IMR-90 (cell line): ENCODE measurements around the gene EML1. TPM values are rescaled to one million over a fixed set of nuclear protein-coding genes. Genes with fewer than 3 reads are reported as not detected.

Source experiments
- ATAC-seq: fragments of 200-7000 bp; cut with Tn5 transposase; 2 replicates; pipeline ENCODE4 v1.9.1; 2020; ENCODE audit warnings: low read depth, mild to moderate bottlenecking, moderate library complexity
- BruUV-seq: library from RNA; stranded (reverse); fragments of 400-500 nt; replicated peaks from 2 replicates; lab custom pipeline; 2021; lab: Mats Ljungman, UMichigan
- CTCF ChIA-PET: fragments of 300-600 bp; formaldehyde crosslinking; extraction: SDS; loops from one replicate; lab custom pipeline; 2021; ENCODE audit warnings: antibody characterized with exemption; lab: Yijun Ruan, JAX
- POLR2A ChIA-PET: fragments of 300-600 bp; sonication (Branson Sonifier 250); formaldehyde crosslinking; loops from one replicate; lab custom pipeline; 2022; ENCODE audit warnings: antibody characterized with exemption; ENCODE audit not compliant: unreplicated experiment; lab: Charles Lee
- DNase-seq: peaks from one replicate; pipeline ENCODE4 v3.0.0; 2013
- H2AFZ ChIP-seq: replicated peaks from 2 replicates; pipeline ENCODE3; 2013; ENCODE audit warnings: low read length, mild to moderate bottlenecking; ENCODE audit not compliant: poor library complexity
- H2AK5ac ChIP-seq: 2 replicates; pipeline ENCODE4 v1.6.1; 2013; ENCODE audit warnings: low read depth, low read length, inconsistent platforms
- H2AK9ac ChIP-seq: replicated peaks from 2 replicates; pipeline ENCODE3; 2013; ENCODE audit warnings: mild to moderate bottlenecking, low read depth, low read length, moderate library complexity; ENCODE audit not compliant: poor library complexity
- H2BK120ac ChIP-seq: 2 replicates; pipeline ENCODE4 v1.6.1; 2013; ENCODE audit warnings: low read depth, low read length, inconsistent platforms
- H2BK15ac ChIP-seq: 3 replicates; pipeline ENCODE4 v1.6.1; 2013; ENCODE audit warnings: low read depth, low read length, inconsistent platforms
- H2BK20ac ChIP-seq: 2 replicates; pipeline ENCODE4 v1.6.1; 2013; ENCODE audit warnings: low read depth, mild to moderate bottlenecking, inconsistent platforms, low read length, moderate library complexity
- H2BK5ac ChIP-seq: 2 replicates; pipeline ENCODE4 v1.6.1; 2013; ENCODE audit warnings: mild to moderate bottlenecking, low read depth, low read length, inconsistent platforms; ENCODE audit not compliant: poor library complexity, severe bottlenecking
- H3K14ac ChIP-seq: replicated peaks from 2 replicates; pipeline ENCODE4 v1.6.1; 2013; ENCODE audit warnings: low read depth, low read length, inconsistent platforms
- H3K18ac ChIP-seq: 2 replicates; pipeline ENCODE4 v1.6.1; 2013; ENCODE audit warnings: low read depth, low read length, control low read depth
- H3K23ac ChIP-seq: 2 replicates; pipeline ENCODE4 v1.6.1; 2013; ENCODE audit warnings: low read depth, low read length, inconsistent platforms
- H3K27ac ChIP-seq: 2 replicates; pipeline ENCODE4 v1.5.1; 2013; ENCODE audit warnings: mild to moderate bottlenecking, control low read depth, low read length; ENCODE audit not compliant: insufficient read depth
- H3K27me3 ChIP-seq: 2 replicates; pipeline ENCODE4 v1.6.1; 2013; ENCODE audit warnings: low read length; ENCODE audit not compliant: control insufficient read depth, insufficient read depth
- H3K36me3 ChIP-seq: 2 replicates; pipeline ENCODE4 v1.6.1; 2013; ENCODE audit warnings: low read length, mixed read lengths; ENCODE audit not compliant: control insufficient read depth, insufficient read depth
- H3K4ac ChIP-seq: 2 replicates; pipeline ENCODE4 v1.6.1; 2013; ENCODE audit warnings: low read depth, low read length, inconsistent platforms
- H3K4me1 ChIP-seq: 2 replicates; pipeline ENCODE4 v1.6.1; 2013; ENCODE audit warnings: low read length, mixed read lengths; ENCODE audit not compliant: control insufficient read depth, insufficient read depth
- H3K4me2 ChIP-seq: 2 replicates; pipeline ENCODE4 v1.6.1; 2013; ENCODE audit warnings: low read depth, mild to moderate bottlenecking, control low read depth, low read length, moderate library complexity
- H3K4me3 ChIP-seq: 2 replicates; pipeline ENCODE4 v1.5.1; 2013; ENCODE audit warnings: low read depth, mild to moderate bottlenecking, control low read depth, low read length, moderate library complexity; ENCODE audit not compliant: insufficient read depth
- H3K56ac ChIP-seq: 2 replicates; pipeline ENCODE4 v1.6.1; 2013; ENCODE audit warnings: low read length, inconsistent platforms; ENCODE audit not compliant: insufficient read depth; ENCODE audit errors: extremely low read depth
- H3K79me1 ChIP-seq, 2 experiments: 2 replicates each; pipeline ENCODE4 v1.6.1; 2013; ENCODE audit warnings: low read length in 2 of 2, inconsistent platforms in 1 of 2, low read depth in 1 of 2
- H3K9ac ChIP-seq: 2 replicates; pipeline ENCODE4 v1.6.1; 2013; ENCODE audit warnings: low read depth, low read length, control low read depth
- H3K9me1 ChIP-seq: 2 replicates; pipeline ENCODE4 v1.6.1; 2013; ENCODE audit warnings: low read length, inconsistent platforms; ENCODE audit not compliant: insufficient read depth
- H3K9me3 ChIP-seq: 2 replicates; pipeline ENCODE4 v1.6.1; 2013; ENCODE audit warnings: low read length; ENCODE audit not compliant: control insufficient read depth, insufficient read depth
- H4K20me1 ChIP-seq: 2 replicates; pipeline ENCODE4 v1.6.1; 2013; ENCODE audit warnings: low read length, inconsistent platforms; ENCODE audit not compliant: insufficient read depth
- H4K5ac ChIP-seq: 2 replicates; pipeline ENCODE4 v1.6.1; 2013; ENCODE audit warnings: mild to moderate bottlenecking, low read depth, low read length, control low read depth
- H4K8ac ChIP-seq, 2 experiments: 2 replicates each; pipeline ENCODE4 v1.6.1; 2013; ENCODE audit warnings: low read depth in 2 of 2, low read length in 2 of 2, control low read depth in 1 of 2, inconsistent platforms in 1 of 2
- H4K91ac ChIP-seq: 2 replicates; pipeline ENCODE4 v1.6.1; 2013; ENCODE audit warnings: low read depth, low read length, inconsistent platforms; ENCODE audit not compliant: insufficient read depth
- BHLHE40 ChIP-seq: fragments of 150-350 bp; IDR thresholded peaks from 2 replicates; pipeline ENCODE4 v1.6.1; 2016; ENCODE audit warnings: mild to moderate bottlenecking, low read depth, low read length
- CTCF ChIP-seq: conservative IDR thresholded peaks from 2 replicates; pipeline ENCODE4 v1.5.1; 2012; ENCODE audit warnings: mild to moderate bottlenecking, low read depth, low read length, improper control_type of control experiment
- MAZ ChIP-seq: IDR thresholded peaks from 2 replicates; pipeline ENCODE4 v1.6.1; 2012; ENCODE audit warnings: low read depth, mild to moderate bottlenecking, low read length, improper control_type of control experiment, moderate library complexity, borderline replicate concordance
- MXI1 ChIP-seq: IDR thresholded peaks from 2 replicates; pipeline ENCODE4 v1.6.1; 2012; ENCODE audit warnings: low read depth, mild to moderate bottlenecking, low read length, moderate library complexity, borderline replicate concordance
- NFE2L2 ChIP-seq: fragments of 150-350 bp; IDR thresholded peaks from 2 replicates; pipeline ENCODE4 v1.6.1; 2016; ENCODE audit warnings: low read depth, mild to moderate bottlenecking, low read length
- POLR2A ChIP-seq: IDR thresholded peaks from 2 replicates; pipeline ENCODE4 v1.6.1; 2012; ENCODE audit warnings: mild to moderate bottlenecking, low read depth, low read length
- RFX5 ChIP-seq: IDR thresholded peaks from 2 replicates; pipeline ENCODE4 v1.8.0; 2012; ENCODE audit warnings: low read depth, mild to moderate bottlenecking, low read length, moderate library complexity
- WGBS, 2 experiments: methylation state at CpG; one replicate each; pipeline versions ENCODE4 v1.1.5 to v1.1.7; 2013; ENCODE audit warnings: missing lambda C conversion rate in 2 of 2; ENCODE audit not compliant: insufficient read length in 1 of 2; ENCODE audit errors: extremely low coverage in 2 of 2; 5-methylcytosine and 5-hydroxymethylcytosine counted together
- dilution Hi-C: fragments of 300-500 bp; cut with HindIII; formaldehyde crosslinking; loops from one replicate; pipeline ENCODE4 v1.14.3; 2018; ENCODE audit warnings: low sequenced_read_pairs; ENCODE audit not compliant: unreplicated experiment
- in situ Hi-C: fragments of 300-500 bp; cut with MboI; formaldehyde crosslinking; loops from 3 replicates; pipeline ENCODE4 v1.14.3; 2019; ENCODE audit warnings: low sequenced_read_pairs, inconsistent platforms, mixed read lengths
- intact Hi-C: fragments of 100-400 bp; cut with micrococcal nuclease; formaldehyde crosslinking; loops from 2 replicates; pipeline ENCODE4 v1.10.0; 2022
- polyA plus RNA-seq, 3 experiments: library from polyadenylated mRNA; depleted of rRNA; stranded (reverse); fragments of >200 nt; gene quantifications; 2 replicates each; pipeline ENCODE4 v1.2.3, GENCODE V29; 2012; ENCODE audit warnings: low replicate concordance in 1 of 3
- total RNA-seq: library from RNA; depleted of rRNA; stranded (reverse); fragments of >200 nt; gene quantifications from 2 replicates; pipeline ENCODE4 v1.2.3, GENCODE V29; 2012
- TF ChIP-seq, protein P1 (sequence below): fragments of 150-350 bp; IDR thresholded peaks from 2 replicates; pipeline ENCODE4 v1.6.1; 2017; ENCODE audit warnings: mild to moderate bottlenecking, antibody characterized with exemption, low read length, low read depth
- TF ChIP-seq, protein P2 (sequence below): fragments of 150-350 bp; IDR thresholded peaks from 2 replicates; pipeline ENCODE4 v1.6.1; 2016; ENCODE audit warnings: low read depth, mild to moderate bottlenecking, low read length, moderate library complexity, borderline replicate concordance

Gene EML1
- total and polyA plus RNA-seq, 2 of the 4 experiments (the other 2 are of a cell fraction) = 14.0 to 42.3 TPM

DNA sequence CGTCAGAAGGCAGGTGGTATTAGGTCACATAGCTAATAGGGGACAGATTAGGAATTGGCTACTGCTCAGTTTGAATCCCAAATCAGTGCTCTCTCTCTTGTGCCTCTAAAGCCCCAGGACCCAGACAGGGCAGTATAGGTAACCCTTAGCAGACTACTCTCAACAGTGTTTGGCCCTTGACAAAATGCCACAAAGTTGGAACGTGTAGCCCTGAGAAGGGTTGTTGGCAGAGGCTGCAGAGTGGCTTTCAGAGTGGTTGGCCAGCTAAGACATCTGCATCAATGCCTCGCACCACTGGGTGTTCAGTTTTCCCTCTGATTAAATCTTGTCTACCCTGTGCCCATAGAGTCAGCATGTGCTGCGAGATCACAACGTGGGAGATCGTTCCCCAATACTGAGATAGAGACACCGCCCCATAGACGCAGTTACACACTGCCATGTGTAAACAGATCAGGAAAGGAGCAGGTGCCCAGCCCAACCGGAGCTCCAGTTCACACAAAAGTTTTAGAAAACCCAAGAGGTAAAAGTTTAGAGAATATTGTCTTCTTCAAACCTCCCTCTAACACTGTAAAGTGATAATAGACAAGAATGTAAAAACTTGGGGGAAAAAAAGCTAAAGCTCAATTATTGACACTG is 48.3 kb downstream of the EML1 start:
- H3K4me1 ChIP-seq = peaks cover 7% of the 10 kb centered on the region
- peaks cover 14 to 44% of the 10 kb centered on the region in 2 experiments for H3K79me1 ChIP-seq
- H2BK120ac ChIP-seq = no peak overlapping the region
- H3K4ac ChIP-seq = no peak overlapping the region
- WGBS, 2 experiments = no CpG with 5 or more reads among the region's 9 CpGs
- H2AK5ac ChIP-seq = no peak overlapping the region
- no TSS peak for BruUV-seq
- H3K18ac ChIP-seq = no peak overlapping the region
- DNase-seq = no peak
- no peak overlapping the region for H2BK5ac ChIP-seq
- H3K9me3 ChIP-seq = no peaks in the 10 kb centered on the region
- no peak overlapping the region for H4K5ac ChIP-seq
- H4K91ac ChIP-seq = no peak overlapping the region
- H3K27ac ChIP-seq = no peak overlapping the region
- no peak for TF ChIP-seq RFX5
- no peak for TF ChIP-seq NFE2L2
- TF ChIP-seq MAZ = no peak
- TF ChIP-seq, protein P1, sequence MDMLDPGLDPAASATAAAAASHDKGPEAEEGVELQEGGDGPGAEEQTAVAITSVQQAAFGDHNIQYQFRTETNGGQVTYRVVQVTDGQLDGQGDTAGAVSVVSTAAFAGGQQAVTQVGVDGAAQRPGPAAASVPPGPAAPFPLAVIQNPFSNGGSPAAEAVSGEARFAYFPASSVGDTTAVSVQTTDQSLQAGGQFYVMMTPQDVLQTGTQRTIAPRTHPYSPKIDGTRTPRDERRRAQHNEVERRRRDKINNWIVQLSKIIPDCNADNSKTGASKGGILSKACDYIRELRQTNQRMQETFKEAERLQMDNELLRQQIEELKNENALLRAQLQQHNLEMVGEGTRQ = no peak
- no peak for TF ChIP-seq CTCF
- TF ChIP-seq POLR2A = no peak
- TF ChIP-seq BHLHE40 = no peak
- TF ChIP-seq, protein P2, sequence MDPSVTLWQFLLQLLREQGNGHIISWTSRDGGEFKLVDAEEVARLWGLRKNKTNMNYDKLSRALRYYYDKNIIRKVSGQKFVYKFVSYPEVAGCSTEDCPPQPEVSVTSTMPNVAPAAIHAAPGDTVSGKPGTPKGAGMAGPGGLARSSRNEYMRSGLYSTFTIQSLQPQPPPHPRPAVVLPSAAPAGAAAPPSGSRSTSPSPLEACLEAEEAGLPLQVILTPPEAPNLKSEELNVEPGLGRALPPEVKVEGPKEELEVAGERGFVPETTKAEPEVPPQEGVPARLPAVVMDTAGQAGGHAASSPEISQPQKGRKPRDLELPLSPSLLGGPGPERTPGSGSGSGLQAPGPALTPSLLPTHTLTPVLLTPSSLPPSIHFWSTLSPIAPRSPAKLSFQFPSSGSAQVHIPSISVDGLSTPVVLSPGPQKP = no peak
- TF ChIP-seq MXI1 = no peak
- H3K14ac ChIP-seq = no peak overlapping the region
- no peaks in the 10 kb centered on the region for H3K27me3 ChIP-seq
- intact Hi-C loops = no loop called here
- POLR2A ChIA-PET = no interaction called here
- no peak overlapping the region for H2AFZ ChIP-seq
- no peak overlapping the region for H3K4me3 ChIP-seq
- no peak for ATAC-seq
- H2BK20ac ChIP-seq = no peak overlapping the region
- H3K9ac ChIP-seq = no peak overlapping the region
- H3K4me2 ChIP-seq = no peak overlapping the region
- in situ Hi-C loops = no loop called here
- H3K9me1 ChIP-seq = peaks cover 12% of the 10 kb centered on the region; the same call in 1 of the 2 replicates
- no peaks in the 10 kb centered on the region for H3K36me3 ChIP-seq
- dilution Hi-C loops = no loop called here
- CTCF ChIA-PET = interaction anchor here (0.6 kb wide), 1 partner anchor 14 kb away, joined by 3 read pairs; no protein-coding TSS in a partner anchor
- no peak overlapping the region for H2AK9ac ChIP-seq
- peaks cover 26% of the 10 kb centered on the region for H4K20me1 ChIP-seq
- no peak overlapping the region for H4K8ac ChIP-seq
- no peak overlapping the region for H3K56ac ChIP-seq
- H3K23ac ChIP-seq = no peak overlapping the region
- H2BK15ac ChIP-seq = no peak overlapping the region
